ENCODE measurements around the gene MYO5C.

- TF ChIP-seq EZH2 (IDR thresholded peaks at IDR 0.05; ENCODE audit: low read length), result no peak
- no peak for TF ChIP-seq CTCF (optimal IDR thresholded peaks at IDR 0.05 in 1 of 3, IDR thresholded peaks at IDR 0.05 in 1 of 3, conservative IDR thresholded peaks at IDR 0.05 in 1 of 3; ENCODE audit: extremely low read depth in 1 of 3, insufficient read depth in 2 of 3, low read length in 3 of 3)
These were observed 51.7 kb downstream of the MYO5C start for GRCh38 chr15:52243697-52244555.

Data from keratinocyte (primary cell).